ENCODE measurements around the gene NEMP1. TPM values are rescaled to one million over a fixed set of nuclear protein-coding genes. Genes with fewer than 3 reads are reported as not detected.
"Not testable (repeated sequence)": the region's sequence is repeated elsewhere in the genome, so short reads cannot be mapped to it uniquely, and the experiment has no call there.

NEMP1 gene
- total and polyA plus RNA-seq, 12 donors = 1.1 to 6.3 (median 3.6) TPM

GRCh38 chr12:57029457-57029856, 49.1 kb downstream of the NEMP1 start:
- peaks cover 0 to 7% (median 4%) of the 10 kb centered on the region in 7 donors for H3K27me3 ChIP-seq
- intact Hi-C loops (cut with DNase I) = no loop called here
- 92 to 95% methylated on average over 7 of the region's 7 CpGs for WGBS, 2 donors

GRCh38 chr12:57027805-57028153, 50.8 kb downstream of the NEMP1 start:
- DNase-seq = no peak
- Histone ChIP-seq H3K36me3 (no peaks in the 10 kb centered on the region), H3K4me1 (peaks cover 0 to 5% (median 0%) of the 10 kb centered on the region in 9 donors), H3K27ac (no peak overlapping the region), H3K27me3 (peaks cover 0 to 7% (median 4%) of the 10 kb centered on the region in 7 donors), H3K4me3 (no peak overlapping the region), H3K9me3 (no peaks in the 10 kb centered on the region)
- TF ChIP-seq, protein P1, sequence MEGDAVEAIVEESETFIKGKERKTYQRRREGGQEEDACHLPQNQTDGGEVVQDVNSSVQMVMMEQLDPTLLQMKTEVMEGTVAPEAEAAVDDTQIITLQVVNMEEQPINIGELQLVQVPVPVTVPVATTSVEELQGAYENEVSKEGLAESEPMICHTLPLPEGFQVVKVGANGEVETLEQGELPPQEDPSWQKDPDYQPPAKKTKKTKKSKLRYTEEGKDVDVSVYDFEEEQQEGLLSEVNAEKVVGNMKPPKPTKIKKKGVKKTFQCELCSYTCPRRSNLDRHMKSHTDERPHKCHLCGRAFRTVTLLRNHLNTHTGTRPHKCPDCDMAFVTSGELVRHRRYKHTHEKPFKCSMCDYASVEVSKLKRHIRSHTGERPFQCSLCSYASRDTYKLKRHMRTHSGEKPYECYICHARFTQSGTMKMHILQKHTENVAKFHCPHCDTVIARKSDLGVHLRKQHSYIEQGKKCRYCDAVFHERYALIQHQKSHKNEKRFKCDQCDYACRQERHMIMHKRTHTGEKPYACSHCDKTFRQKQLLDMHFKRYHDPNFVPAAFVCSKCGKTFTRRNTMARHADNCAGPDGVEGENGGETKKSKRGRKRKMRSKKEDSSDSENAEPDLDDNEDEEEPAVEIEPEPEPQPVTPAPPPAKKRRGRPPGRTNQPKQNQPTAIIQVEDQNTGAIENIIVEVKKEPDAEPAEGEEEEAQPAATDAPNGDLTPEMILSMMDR (IDR thresholded peaks at IDR 0.05) = no peak
- intact Hi-C loops (cut with DNase I) = no loop called here
- ATAC-seq = no peak
- WGBS, 2 donors = 50 to 55% methylated on average over 5 of the region's 5 CpGs

More at GRCh38 chr12:57029457-57029856, 49.1 kb downstream of the NEMP1 start:
- Histone ChIP-seq H3K27ac (no peak overlapping the region), H3K4me3 (no peak overlapping the region), H3K9me3 (no peaks in the 10 kb centered on the region), H3K4me1 (peaks cover 0 to 5% (median 0%) of the 10 kb centered on the region in 9 donors), H3K36me3 (no peaks in the 10 kb centered on the region)
- TF ChIP-seq, protein P1 (IDR thresholded peaks at IDR 0.05) = no peak
- no peak for DNase-seq
- no peak for ATAC-seq

DNA sequence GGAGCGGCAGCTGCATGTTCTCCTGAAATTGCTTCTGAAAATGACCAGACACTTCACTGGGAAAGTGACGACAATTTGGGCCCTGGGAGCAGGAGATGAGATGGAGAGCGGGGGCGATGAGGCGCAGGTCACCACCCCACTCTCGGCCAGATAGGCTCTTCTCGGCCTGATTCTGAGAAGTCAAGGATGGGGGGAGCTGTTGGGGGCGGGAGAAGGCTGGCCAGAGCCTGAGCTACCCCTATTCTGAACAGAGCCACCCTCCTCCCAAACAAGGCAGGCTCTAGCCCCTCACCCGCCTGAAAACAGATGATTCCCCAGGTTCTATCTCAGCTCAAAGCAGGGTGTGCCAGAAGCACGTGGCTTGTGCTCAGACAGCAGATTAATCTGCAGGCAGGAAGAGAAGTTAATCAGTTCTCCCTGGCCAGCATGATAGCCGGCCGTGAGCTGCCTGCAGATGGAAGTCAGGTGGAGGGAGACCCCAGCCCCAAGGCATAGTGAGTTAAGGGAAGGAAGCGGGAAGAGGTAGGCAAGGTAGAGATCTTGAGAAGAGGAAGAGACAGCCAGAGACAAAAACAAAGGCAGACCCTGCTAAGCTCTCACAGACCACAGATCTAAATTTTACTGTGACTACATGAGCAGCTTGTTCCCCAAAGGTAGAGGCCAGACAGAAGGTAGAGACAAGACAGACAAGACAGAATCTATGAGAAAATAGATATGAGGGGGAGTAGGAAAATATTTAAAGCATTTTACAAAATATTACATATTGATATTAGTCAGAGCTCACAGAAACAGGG, 51.4 kb downstream of the NEMP1 start:
- peaks cover 0 to 5% (median 0%) of the 10 kb centered on the region in 9 donors for H3K4me1 ChIP-seq
- ATAC-seq = peak in 3 of 8 donors; percentile 17 to 30 (median 24)
- intact Hi-C loops (cut with DNase I) = no loop called here
- no peaks in the 10 kb centered on the region for H3K9me3 ChIP-seq
- no peak overlapping the region for H3K4me3 ChIP-seq
- peaks cover 0 to 7% (median 4%) of the 10 kb centered on the region in 7 donors for H3K27me3 ChIP-seq
- no peak for DNase-seq
- no peaks in the 10 kb centered on the region for H3K36me3 ChIP-seq
- TF ChIP-seq, protein P1 (IDR thresholded peaks at IDR 0.05) = no peak
- H3K27ac ChIP-seq = no peak overlapping the region
- 37 to 40% methylated on average over 13 of the region's 13 CpGs for WGBS, 2 donors

GRCh38 chr12:57025196-57025595, 53.4 kb downstream of the NEMP1 start:
- no peak overlapping the region for H3K4me3 ChIP-seq
- H3K27me3 ChIP-seq = peaks cover 0 to 7% (median 4%) of the 10 kb centered on the region in 7 donors
- TF ChIP-seq, protein P1 (IDR thresholded peaks at IDR 0.05) = no peak
- H3K27ac ChIP-seq = no peak overlapping the region
- DNase-seq (no peak), ATAC-seq (no peak)
- H3K36me3 ChIP-seq = no peaks in the 10 kb centered on the region
- no peaks in the 10 kb centered on the region for H3K9me3 ChIP-seq
- WGBS, 2 donors = 80 to 87% methylated on average over 2 of the region's 2 CpGs
- peaks cover 0 to 5% (median 0%) of the 10 kb centered on the region in 9 donors for H3K4me1 ChIP-seq
- intact Hi-C loops (cut with DNase I) = no loop called here

DNA sequence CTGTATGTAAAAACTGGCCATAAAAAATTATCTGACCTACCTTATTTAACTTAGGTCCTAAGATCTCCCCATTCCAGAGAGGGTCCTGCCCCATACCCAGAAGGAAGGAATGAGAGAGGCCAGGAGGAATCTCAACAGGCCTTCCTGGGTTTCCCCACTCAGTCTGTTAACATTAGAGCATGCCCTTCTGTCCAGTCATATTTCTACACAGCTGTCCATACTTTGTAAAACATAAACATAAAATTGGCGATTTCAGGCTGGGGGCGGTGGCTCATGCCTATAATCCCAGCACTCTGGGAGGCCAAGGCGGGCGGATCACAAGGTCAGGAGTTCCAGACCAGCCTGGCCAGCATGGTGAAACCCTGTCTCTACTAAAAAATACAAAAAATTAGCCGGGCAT, 56.3 kb downstream of the NEMP1 start:
- intact Hi-C loops (cut with DNase I); ATAC-seq; H3K9me3 ChIP-seq; H3K27ac ChIP-seq; H3K4me3 ChIP-seq; H3K27me3 ChIP-seq; H3K36me3 ChIP-seq; DNase-seq; H3K4me1 ChIP-seq: not testable (repeated sequence)
- WGBS, 2 donors = 92 to 93% methylated on average over 5 of the region's 5 CpGs
